GM19035 (cell line): ENCODE data around the gene FARS2.

Source experiments
- ATAC-seq: cut with Tn5 transposase; IDR thresholded peaks from one replicate; pipeline ENCODE4 v1.9.1; 2021; ENCODE audit not compliant: unreplicated experiment

Gene FARS2

DNA sequence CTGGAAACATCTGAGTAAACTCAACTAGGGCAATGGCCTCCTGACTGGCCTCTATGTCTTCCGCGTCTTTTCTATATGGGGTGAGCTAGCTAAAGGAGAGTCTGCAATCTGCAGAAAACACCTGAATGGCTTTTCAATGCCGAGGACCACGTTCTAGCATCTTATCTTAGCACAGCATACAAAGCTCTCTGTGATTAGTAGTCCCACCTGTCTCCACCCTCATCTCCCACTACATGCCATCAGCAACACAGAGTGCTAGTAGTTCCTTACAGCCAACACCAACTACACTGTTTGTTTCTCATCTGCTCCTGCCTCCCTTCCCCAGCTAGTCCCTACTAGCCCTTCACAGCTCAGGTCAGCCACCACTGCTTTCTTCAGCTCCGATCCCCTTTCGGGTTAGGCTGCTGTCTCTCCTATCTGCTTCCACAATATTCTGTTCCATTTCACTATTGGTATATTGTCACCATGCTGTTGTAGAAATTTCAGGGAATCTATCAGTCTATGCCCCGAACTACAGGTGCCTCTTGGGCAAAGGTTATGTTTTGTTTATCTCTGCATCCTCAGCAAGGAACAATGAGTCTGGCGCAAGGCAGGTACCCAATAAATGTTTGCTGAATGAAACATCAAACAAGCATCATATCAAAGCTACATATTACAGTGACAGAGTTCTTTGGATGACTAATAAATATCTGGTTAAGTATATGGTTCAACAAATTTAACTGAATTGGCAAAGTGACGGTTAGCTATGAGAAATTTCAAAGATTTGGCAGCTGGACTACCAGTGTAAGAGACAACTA, 12.8 kb upstream of the FARS2 start:
- ATAC-seq = no peak

GRCh38 chr6:5249451-5250122, 11.7 kb upstream of the FARS2 start:
- no peak for ATAC-seq

DNA sequence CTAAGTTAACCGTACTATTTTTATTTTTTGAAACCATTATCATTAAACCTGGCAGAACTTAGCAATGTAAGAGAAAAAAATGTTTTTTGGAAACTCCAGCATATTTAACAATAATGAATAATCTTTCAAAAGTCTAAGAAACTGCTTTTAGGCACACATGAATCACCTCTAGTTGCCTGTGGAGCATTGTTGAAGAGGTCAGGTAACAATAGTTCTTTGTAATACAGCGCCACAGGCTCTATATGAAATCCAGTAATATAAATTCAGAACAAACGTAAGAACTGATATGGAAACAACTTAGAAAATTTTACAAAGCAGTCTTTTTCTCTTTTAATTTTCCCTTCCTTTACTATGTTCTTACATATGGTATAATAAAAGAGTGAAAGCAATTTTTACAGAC, 10.9 kb upstream of the FARS2 start:
- no peak for ATAC-seq

GRCh38 chr6:5250911-5251310, 10.4 kb upstream of the FARS2 start:
- no peak for ATAC-seq

DNA sequence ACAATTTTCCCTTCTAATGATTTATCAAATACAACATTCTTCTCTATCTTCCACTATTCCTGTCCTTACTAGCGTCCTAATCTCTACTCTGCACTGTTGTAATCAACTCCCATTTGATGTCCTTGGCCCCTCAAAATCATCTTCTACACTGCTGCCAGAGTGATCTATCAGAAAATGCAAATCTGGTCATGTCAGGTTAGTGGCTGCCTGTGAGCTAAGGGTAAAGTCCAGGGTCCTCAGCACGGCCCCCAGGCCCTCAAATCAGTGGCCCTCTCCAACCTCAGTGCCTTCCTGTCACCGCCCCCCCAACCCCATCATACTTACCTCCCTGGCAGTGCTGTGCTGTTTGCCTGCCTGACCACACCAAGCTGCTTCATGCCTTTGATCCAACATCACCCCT, 4.4 kb upstream of the FARS2 start:
- no peak for ATAC-seq

DNA sequence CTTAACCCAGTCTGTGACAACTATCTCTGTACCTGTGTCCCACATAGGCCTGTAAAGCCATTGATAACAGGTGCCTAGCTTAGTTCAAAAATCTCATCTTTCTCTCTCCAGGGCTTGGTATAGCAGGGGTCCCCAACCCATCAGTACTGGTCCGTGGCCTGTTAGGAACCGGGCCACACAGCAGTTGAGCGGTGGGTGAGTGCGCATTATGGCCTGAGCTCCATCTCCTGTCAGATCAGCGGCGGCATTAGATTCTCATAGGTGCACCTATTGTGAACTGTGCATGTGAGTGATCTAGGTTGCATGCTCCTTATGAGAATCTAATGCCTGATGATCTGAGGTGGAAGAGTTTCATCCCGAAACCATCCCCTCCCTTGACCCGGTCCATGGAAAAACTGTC, 3.9 kb upstream of the FARS2 start:
- ATAC-seq = no peak

GRCh38 chr6:5259428-5259827, 1.9 kb upstream of the FARS2 start:
- no peak for ATAC-seq

GRCh38 chr6:5260111-5260620, 1.1 kb upstream of the FARS2 start:
- peak; percentile 71 for ATAC-seq

DNA sequence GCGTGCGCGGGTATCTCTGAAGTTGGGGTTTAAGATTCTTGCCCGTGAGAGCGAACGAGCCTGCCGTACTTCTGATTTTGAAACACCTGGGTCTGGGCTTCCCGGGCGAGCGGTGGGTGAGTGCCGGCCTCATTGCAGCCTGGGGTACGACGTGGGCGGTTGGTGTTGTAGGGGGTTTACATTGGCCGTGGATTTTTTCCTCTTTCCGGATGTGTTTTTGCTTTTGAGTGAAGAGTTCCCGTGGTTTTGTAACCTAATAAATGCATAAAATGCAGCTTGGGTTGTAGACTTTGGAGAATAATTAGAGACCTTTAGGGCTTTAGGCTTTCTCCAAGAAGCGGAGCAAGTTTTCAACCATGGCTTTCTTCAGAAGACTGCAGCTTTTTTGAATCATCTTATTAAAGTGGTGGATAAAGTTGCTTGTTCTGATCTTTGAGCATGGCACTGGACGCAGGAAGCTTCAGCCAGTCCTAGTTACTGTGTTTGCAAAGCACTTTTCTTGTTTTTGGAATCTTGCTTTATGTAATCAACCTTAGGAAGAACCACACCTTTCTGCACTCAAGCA, 314 bp downstream of the FARS2 start:
- no peak for ATAC-seq

GRCh38 chr6:5266423-5266822, 5.1 kb downstream of the FARS2 start:
- no peak for ATAC-seq

GRCh38 chr6:5270093-5270680, 8.9 kb downstream of the FARS2 start:
- ATAC-seq = no peak

- no peak for ATAC-seq
Measured at GRCh38 chr6:5271926-5272325, 10.6 kb downstream of the FARS2 start.

DNA sequence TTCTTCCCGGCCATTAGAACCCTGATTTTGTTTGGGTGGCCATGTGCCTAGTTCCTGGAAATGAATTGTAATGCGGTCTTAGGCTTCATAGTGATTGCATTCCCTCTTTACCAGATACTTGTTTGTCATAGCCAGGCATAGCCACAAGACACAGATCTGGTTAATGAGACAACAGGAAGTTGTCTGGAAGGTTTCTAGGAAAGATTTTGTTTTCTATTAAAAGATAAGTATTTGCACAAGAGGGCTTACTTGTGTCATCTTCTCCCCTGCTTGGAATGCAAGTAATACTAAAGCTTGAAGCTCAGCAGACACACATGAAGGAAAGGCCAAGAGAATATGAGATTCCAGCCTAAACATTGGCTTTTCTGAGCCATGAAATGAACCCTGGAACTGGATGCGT, 12.9 kb downstream of the FARS2 start:
- ATAC-seq = no peak

GRCh38 chr6:5275497-5275896, 14.2 kb downstream of the FARS2 start:
- ATAC-seq = no peak

GRCh38 chr6:5276581-5276980, 15.3 kb downstream of the FARS2 start:
- no peak for ATAC-seq

DNA sequence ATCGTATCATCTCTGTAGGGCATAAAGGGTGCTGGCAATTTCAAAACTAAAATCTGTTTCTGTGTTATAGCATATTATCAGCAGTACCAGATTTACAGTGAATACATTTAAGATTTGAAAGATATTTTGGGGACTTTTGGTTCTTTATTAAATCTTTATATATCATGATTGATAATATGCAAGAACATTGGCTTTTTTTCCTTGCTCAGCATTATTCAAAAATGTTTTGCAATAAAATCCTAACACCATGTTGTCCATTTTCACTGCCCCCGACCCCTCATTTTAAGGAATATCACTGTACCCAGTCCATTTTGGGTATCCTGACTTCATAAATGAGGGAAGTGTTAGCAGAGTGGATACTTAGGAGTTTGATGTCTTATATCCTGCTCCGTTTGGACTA, 16.3 kb downstream of the FARS2 start:
- ATAC-seq = no peak

DNA sequence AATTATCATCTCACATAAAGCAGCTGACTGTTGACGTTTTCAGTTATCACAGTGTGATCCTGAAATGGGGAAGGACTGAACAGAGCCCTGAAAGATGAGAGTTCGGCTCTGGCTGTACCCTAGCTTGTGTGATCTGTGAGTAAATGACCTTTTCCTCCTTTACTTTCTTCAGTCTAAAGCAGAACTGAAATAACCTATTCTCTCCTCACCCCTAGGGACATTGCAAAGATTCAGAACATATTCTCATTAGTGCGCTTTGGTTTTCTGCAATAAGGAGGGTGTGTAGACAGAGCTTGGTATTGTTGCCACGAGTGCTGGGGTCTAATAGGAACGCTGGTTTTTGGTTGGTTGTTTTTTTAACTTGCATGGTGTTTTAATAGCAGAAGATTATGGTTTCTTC, 16.7 kb downstream of the FARS2 start:
- peak; percentile 58 for ATAC-seq

DNA sequence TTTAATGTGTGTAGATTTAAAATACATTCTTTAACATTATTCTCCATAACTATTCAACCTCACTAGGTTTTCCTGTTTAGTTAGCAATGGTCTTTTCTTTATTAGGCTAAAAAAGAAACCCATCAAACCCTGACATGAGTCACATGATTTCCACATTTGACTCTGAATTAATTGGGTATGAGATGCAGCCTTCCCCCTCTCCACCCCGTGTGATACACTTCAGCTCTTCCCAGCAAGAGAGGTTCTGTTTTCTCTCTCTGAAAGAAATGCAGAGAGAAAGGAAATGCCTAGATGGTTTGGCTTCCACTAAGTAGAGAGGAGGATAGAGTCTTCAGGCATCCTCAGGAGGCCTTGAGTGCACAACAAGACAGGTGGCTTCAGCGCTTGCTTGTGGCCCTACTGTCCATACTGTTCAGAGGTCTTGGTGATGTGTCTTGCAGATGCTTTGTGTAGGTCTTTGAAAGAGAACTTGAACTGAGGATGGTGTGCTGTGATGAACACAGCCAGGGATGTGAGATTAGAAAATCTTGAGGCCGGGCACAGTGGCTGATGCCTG, 17.3 kb downstream of the FARS2 start:
- no peak for ATAC-seq

GRCh38 chr6:5279891-5280338, 18.6 kb downstream of the FARS2 start:
- peak; percentile 37 for ATAC-seq

DNA sequence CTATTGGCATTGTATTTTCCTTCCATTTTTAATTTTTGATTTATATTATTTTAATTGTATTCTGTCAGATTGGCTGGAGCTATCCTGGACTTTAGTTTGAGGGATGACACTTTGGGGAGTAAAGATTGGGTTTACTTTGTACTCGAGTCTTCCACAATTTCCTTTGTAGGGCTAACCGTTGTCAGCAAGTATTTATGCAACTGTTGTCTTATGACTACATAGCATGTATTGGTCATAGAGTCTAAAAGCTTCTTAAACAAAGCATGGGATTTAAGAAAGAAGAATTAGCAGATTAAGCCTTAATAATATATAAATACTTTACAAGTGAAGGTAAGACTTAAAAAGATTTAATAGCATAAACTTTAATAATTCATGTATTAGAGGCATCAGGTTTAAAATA, 19.6 kb downstream of the FARS2 start:
- ATAC-seq = no peak

GRCh38 chr6:5282191-5282623, 20.9 kb downstream of the FARS2 start:
- no peak for ATAC-seq
